GM19438 (cell line): ENCODE results near the gene HAUS8.
A peak's percentile ranks its signal among the peaks of the same experiment; 100 is the strongest.
"Not testable (repeated sequence)": the region's sequence is repeated elsewhere in the genome, so short reads cannot be mapped to it uniquely, and the experiment has no call there.

Experiments
- ATAC-seq: cut with Tn5 transposase; IDR thresholded peaks from one replicate; pipeline ENCODE4 v1.9.1; 2021; ENCODE audit warnings: low read depth; ENCODE audit not compliant: unreplicated experiment

The HAUS8 gene

GRCh38 chr19:17075035-17075863, at the start of gene HAUS8, which contains the start of gene MYO9B:
Gene HAUS8 (minus strand): TSS chr19:17075452. CDS start chr19:17075422, 30 bp downstream.
Gene MYO9B (plus strand): TSS chr19:17075777. CDS start chr19:17101718, 25,941 bp downstream.
- peak; percentile 68 for ATAC-seq

DNA sequence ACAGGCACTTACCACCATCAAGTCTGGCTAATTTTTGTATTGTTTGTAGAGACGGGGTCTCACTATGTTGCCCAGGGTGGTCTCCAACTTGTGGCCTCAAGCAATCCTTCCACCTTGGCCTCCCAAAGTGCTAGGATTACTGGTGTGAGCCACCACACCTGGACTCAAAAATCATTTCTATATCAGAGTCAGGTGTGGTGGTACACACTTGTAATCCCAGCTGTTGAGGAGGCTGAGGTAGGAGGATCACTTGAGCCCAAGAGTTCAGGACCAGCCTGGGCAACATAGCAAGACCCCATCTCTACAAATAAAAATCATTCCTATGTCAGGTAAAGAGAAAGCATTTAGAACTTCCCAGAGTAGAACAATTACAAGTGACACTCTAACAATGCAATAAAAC, 48.8 kb upstream of the HAUS8 start:
- no peak for ATAC-seq

- no peak for ATAC-seq
These were observed 47.8 kb upstream of the HAUS8 start for GRCh38 chr19:17123041-17123440.

- no peak for ATAC-seq
These were observed 46.6 kb upstream of the HAUS8 start for GRCh38 chr19:17121736-17122293.

DNA sequence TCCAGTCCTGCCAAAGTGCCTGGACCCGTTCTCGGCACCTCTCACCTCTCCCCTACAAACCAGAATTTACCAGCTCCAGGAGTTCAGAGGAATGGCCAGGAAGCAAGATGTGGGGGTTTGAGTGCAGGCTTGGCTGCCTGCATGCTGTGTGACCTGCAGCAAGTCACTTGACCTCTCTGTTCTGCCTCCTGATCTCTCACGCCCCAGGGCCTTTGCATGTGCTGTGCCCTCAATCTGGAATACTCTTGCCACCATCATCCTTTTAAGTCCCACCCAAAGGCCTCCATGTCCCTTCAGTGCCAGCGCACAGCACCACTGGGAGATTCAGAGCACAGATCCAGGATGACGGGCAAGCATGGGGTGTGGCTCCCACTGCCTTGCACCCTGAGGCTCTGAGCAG, 43.7 kb upstream of the HAUS8 start:
- no peak for ATAC-seq

GRCh38 chr19:17116996-17117702, 41.9 kb upstream of the HAUS8 start:
- ATAC-seq: no peak

GRCh38 chr19:17114414-17114831, 39.2 kb upstream of the HAUS8 start:
- ATAC-seq: no peak

- no peak for ATAC-seq
These were observed 38.0 kb upstream of the HAUS8 start for GRCh38 chr19:17113127-17113785.

GRCh38 chr19:17112700-17113099, 37.4 kb upstream of the HAUS8 start:
- no peak for ATAC-seq

DNA sequence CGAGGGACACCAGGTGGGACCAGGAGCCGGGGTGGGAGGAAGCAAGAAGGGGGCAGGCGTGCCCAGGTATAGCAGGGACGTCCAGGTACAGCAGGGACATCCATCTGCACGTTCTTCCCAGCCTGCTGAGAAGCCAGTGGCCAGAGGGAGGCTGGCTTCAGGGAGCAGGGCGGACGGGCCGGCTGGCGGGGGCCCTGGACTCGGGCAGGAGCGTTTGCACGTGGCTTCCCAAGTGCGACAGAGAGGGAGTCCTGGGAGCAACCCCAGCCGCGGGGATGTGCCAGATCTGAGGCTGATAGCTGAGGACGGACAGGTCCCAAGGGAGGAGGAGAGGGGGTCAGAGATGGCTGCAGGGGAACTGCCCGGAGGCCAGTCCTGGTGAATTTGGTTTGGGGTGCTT, 37.0 kb upstream of the HAUS8 start:
- ATAC-seq: no peak

GRCh38 chr19:17111766-17112165, 36.5 kb upstream of the HAUS8 start:
- ATAC-seq: no peak

DNA sequence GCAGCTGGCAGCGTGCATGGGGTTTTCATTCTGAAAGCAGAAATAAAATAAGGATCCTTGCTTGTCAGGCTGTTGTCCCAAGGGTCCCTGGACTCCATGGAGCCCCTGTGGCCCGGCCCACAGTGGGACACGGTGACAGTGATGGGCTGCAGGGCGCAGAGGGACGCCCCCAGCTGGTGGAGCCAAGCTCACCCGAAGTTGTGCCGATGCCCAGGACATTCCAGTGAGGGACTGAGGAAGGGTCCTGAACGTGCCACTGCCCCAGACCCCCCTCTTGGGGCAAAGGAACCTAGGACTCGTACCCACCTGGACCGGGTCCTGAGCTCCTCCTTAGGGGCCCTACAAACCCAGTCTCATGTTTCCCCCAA, 35.3 kb upstream of the HAUS8 start:
- no peak for ATAC-seq

- peak; percentile 56 for ATAC-seq
These were observed 34.8 kb upstream of the HAUS8 start for GRCh38 chr19:17109962-17110598.

GRCh38 chr19:17109300-17109699, 34.0 kb upstream of the HAUS8 start:
- no peak for ATAC-seq

DNA sequence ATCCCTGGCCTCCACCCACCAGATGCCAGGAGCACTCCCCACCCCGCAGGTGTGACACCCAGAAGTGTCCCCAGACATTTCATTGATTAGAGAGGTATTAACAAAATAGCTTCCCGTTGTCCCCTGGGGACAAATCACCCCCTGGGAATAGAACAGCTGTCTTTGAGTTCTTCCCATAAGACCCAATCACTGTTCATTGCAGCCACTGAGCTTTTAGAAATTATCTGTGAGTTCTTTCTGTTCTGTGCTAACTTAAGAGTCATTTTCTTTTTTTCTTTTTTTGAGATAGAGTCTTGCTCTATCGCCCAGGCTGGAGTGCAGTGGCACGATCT, 33.2 kb upstream of the HAUS8 start:
- no peak for ATAC-seq

DNA sequence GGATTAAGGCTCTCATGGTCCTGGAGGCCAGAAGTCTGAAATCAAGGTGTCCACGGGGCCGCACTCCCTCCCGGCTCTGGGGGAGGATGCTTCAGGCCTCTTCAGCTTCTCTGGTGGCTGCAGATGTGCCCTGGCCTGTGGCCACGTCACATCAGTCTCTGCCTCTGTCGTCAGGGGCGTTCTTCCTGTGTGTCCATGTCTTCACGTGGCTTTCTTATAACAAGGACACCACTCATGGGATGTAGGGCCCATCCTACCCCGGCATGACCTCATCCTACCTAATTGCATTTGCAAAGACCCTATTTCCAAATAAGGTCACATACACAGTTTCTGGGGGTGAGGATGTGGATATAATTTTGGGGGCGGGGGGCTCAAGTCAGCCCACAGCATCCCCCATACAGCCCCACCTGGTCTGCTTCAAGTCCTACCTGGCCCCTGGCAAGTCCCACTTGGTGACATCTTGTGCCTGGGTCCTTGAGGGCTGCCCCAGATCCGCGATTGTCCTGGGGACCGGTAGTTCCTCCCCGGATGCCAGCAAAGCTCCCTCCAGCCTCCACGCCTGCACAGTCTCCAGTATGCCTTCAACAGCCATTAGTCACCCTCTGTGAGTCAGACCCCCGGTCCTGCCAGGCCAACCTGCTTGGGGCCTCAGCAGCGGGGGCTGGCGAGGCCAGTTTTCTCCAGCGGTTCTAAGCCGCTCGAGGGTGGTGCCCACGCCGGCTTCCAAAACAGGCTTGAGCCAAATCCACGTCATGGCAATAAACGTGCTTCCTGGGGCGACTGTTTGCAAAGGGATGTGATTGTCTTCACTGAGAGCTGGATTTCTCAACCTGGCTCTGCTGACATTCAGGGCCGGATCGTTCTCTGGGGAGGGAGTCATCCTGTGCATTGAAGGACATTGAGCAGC, 32.5 kb upstream of the HAUS8 start:
- no peak for ATAC-seq

DNA sequence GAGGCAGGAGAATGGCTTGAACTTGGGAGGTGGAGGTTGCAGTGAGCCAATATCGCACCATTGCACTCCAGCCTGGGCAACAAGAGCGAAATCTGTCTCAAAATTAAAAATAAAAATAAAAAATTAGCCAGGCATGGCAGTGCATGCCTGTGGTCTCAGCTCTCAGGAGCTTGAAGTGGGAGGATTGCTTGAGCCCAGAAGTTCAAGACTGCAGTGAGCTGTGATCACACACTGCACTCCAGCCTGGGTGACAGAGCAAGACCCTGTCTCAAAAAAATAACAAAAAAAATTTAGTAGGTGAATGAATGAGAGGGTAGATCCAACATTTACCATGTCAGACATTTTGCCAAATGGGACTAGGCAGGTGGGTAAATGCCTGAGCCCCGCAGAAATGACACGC, 31.7 kb upstream of the HAUS8 start:
- ATAC-seq: not testable (repeated sequence)

DNA sequence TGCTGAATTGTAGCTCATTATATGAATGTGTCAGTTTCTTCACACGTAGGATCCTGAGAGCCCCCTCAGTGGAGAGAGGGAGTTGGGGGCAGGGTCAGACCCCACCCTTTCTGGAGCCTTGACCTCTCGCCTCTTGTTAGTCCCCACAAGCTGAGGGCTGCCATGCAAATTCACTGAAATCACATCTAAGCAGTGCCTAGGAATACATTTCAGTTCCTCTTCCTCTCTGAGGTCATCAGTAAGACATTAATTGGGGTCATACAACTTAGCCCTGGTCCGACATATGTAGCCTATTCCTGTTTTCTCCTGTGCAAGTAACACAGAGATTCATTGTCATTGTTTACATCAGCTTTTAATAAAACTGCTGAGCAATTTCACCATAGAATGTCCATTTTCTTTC, 30.3 kb upstream of the HAUS8 start:
- ATAC-seq: no peak

- ATAC-seq: no peak
These were observed 29.4 kb upstream of the HAUS8 start for GRCh38 chr19:17104679-17105078.

- ATAC-seq: no peak
These were observed 27.9 kb upstream of the HAUS8 start for GRCh38 chr19:17103177-17103576.
